ENCODE results near the gene PRR27.

DNA sequence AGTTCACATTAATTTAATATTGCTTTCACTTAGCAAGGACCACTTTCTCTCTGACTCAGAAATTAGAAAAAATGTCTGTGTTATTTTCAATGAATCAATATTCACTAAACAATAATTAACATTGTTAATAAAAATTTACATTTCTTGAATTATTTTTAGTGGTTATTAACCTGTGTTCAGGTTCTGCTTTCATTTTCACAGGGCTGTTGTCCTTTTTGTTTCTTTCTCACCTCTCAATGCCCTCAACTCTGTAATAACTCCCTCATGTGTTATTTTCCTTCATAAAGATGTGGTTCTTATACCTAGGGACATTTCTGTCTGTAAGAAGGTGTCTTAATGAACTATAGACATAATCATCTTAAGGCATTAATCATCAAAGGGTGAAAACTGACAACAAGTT, 43.1 kb upstream of the PRR27 start:
- TF ChIP-seq TAF1 (IDR thresholded peaks at IDR 0.05; ENCODE audit: borderline replicate concordance, insufficient read depth, low read length) (no peak), POLR2AphosphoS5 (IDR thresholded peaks at IDR 0.05; ENCODE audit: low read depth, low read length) (no peak), SIN3A (IDR thresholded peaks at IDR 0.05; ENCODE audit: borderline replicate concordance, insufficient read depth, low read length) (no peak)
- TF ChIP-seq, protein P1, sequence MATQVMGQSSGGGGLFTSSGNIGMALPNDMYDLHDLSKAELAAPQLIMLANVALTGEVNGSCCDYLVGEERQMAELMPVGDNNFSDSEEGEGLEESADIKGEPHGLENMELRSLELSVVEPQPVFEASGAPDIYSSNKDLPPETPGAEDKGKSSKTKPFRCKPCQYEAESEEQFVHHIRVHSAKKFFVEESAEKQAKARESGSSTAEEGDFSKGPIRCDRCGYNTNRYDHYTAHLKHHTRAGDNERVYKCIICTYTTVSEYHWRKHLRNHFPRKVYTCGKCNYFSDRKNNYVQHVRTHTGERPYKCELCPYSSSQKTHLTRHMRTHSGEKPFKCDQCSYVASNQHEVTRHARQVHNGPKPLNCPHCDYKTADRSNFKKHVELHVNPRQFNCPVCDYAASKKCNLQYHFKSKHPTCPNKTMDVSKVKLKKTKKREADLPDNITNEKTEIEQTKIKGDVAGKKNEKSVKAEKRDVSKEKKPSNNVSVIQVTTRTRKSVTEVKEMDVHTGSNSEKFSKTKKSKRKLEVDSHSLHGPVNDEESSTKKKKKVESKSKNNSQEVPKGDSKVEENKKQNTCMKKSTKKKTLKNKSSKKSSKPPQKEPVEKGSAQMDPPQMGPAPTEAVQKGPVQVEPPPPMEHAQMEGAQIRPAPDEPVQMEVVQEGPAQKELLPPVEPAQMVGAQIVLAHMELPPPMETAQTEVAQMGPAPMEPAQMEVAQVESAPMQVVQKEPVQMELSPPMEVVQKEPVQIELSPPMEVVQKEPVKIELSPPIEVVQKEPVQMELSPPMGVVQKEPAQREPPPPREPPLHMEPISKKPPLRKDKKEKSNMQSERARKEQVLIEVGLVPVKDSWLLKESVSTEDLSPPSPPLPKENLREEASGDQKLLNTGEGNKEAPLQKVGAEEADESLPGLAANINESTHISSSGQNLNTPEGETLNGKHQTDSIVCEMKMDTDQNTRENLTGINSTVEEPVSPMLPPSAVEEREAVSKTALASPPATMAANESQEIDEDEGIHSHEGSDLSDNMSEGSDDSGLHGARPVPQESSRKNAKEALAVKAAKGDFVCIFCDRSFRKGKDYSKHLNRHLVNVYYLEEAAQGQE (IDR thresholded peaks at IDR 0.05; ENCODE audit: insufficient read depth in 1 of 2, low read depth in 2 of 2, low read length in 2 of 2) = no peak

Measured in PFSK-1 (cell line).